GM21390 (cell line): ENCODE results near the gene MS4A5.
"Not testable (repeated sequence)": the region's sequence is repeated elsewhere in the genome, so short reads cannot be mapped to it uniquely, and the experiment has no call there.

Experiments used
- ATAC-seq: cut with Tn5 transposase; IDR thresholded peaks from one replicate; pipeline ENCODE4 v1.9.1; 2021; ENCODE audit not compliant: unreplicated experiment

MS4A5 gene

GRCh38 chr11:60429272-60429671 is at the start of gene MS4A5:
MS4A5 (plus strand) TSS chr11:60429572; CDS start chr11:60429675, 103 bp downstream.
- no peak for ATAC-seq

- peak; percentile 93 for ATAC-seq
Measured at GRCh38 chr11:60389279-60389910, 40.0 kb upstream of the MS4A5 start.

- ATAC-seq, result no peak
Measured at GRCh38 chr11:60390419-60390818, 39.0 kb upstream of the MS4A5 start.

- no peak for ATAC-seq
Measured at GRCh38 chr11:60392361-60392760, 37.0 kb upstream of the MS4A5 start.

GRCh38 chr11:60393016-60393415 is 36.4 kb upstream of the MS4A5 start:
- ATAC-seq, result no peak

GRCh38 chr11:60394666-60395380 is 34.5 kb upstream of the MS4A5 start:
- ATAC-seq, result no peak

- peak; percentile 16 for ATAC-seq
Measured at GRCh38 chr11:60396382-60396781, 33.0 kb upstream of the MS4A5 start, which contains the start of gene MS4A14. MS4A14 (plus strand) TSS chr11:60396459; CDS start chr11:60396579, 120 bp downstream.

- ATAC-seq, result peak; percentile 83
Measured at GRCh38 chr11:60396799-60397198, 32.6 kb upstream of the MS4A5 start.

GRCh38 chr11:60420015-60420414 is 9.4 kb upstream of the MS4A5 start:
- no peak for ATAC-seq

- ATAC-seq, result no peak
Measured at GRCh38 chr11:60422609-60423008, 6.8 kb upstream of the MS4A5 start.

- no peak for ATAC-seq
Measured at GRCh38 chr11:60428517-60428916, 855 bp upstream of the MS4A5 start.

GRCh38 chr11:60431251-60431650 is 1.9 kb downstream of the MS4A5 start:
- ATAC-seq, result no peak

GRCh38 chr11:60433401-60433800 is 4.0 kb downstream of the MS4A5 start:
- ATAC-seq, result no peak

- no peak for ATAC-seq
Measured at GRCh38 chr11:60447070-60447469, 17.7 kb downstream of the MS4A5 start.

- no peak for ATAC-seq
Measured at GRCh38 chr11:60447846-60448245, 18.5 kb downstream of the MS4A5 start.

GRCh38 chr11:60451185-60451584 is 21.8 kb downstream of the MS4A5 start:
- not testable (repeated sequence) for ATAC-seq

GRCh38 chr11:60454212-60454611 is 24.8 kb downstream of the MS4A5 start:
- no peak for ATAC-seq

GRCh38 chr11:60455531-60456042 is 26.2 kb downstream of the MS4A5 start, which contains the start of gene MS4A1:
MS4A1 (plus strand) TSS chr11:60455847; CDS start chr11:60462375, 6,528 bp downstream.
- ATAC-seq, result peak; percentile 76

GRCh38 chr11:60457576-60457975 is 28.2 kb downstream of the MS4A5 start:
- peak; percentile 39 for ATAC-seq

- no peak for ATAC-seq
Measured at GRCh38 chr11:60459345-60459744, 30.0 kb downstream of the MS4A5 start.

GRCh38 chr11:60468829-60469228 is 39.5 kb downstream of the MS4A5 start:
- ATAC-seq, result no peak

GRCh38 chr11:60469723-60470122 is 40.4 kb downstream of the MS4A5 start:
- no peak for ATAC-seq
